ENCODE measurements around the gene AXIN2.

Gene AXIN2, protein sequence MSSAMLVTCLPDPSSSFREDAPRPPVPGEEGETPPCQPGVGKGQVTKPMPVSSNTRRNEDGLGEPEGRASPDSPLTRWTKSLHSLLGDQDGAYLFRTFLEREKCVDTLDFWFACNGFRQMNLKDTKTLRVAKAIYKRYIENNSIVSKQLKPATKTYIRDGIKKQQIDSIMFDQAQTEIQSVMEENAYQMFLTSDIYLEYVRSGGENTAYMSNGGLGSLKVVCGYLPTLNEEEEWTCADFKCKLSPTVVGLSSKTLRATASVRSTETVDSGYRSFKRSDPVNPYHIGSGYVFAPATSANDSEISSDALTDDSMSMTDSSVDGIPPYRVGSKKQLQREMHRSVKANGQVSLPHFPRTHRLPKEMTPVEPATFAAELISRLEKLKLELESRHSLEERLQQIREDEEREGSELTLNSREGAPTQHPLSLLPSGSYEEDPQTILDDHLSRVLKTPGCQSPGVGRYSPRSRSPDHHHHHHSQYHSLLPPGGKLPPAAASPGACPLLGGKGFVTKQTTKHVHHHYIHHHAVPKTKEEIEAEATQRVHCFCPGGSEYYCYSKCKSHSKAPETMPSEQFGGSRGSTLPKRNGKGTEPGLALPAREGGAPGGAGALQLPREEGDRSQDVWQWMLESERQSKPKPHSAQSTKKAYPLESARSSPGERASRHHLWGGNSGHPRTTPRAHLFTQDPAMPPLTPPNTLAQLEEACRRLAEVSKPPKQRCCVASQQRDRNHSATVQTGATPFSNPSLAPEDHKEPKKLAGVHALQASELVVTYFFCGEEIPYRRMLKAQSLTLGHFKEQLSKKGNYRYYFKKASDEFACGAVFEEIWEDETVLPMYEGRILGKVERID

DNA sequence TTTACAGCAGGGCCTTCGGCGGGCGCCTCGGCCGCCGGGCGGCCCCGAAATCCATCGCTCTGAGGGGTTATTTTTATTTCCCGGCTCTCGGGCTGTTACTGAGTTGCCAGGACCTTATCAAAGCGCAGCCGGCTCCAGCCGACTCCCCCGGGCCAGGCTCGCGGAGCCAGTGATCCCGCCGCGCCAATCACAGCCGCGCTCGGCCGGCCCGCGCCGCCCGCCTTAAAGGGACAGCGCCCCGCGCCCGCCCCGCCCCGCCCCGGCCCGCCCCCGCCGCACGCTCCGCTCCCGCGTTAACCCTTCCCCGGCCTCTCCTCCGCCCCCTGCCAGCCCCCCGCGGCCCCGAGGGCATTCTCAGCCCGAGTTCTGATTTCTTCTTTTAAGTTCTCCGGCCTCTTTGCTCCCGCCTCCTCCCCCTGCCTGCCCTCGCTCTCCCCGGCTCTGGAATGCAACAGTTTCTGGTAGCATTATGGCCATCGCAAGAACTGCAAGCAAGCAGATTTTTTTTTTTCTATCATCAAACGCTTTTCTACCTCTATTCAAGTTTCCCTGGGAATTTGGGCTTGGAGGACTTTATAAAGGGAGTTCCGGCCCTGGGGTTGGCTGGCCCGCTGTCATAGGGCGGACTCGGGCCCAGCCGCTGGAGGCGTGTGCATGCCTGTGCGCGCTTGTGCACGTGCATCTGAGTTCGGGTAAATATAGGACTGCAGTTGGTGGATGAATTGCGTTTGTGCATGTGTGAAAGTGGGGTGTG, at the start of gene AXIN2:
TSS of gene AXIN2 (minus strand) at position 197 of the 754 bp plus-strand sequence. CDS start 3,028 bp downstream, outside the sequence.
- Mint-ChIP-seq H3K27me3 (peaks cover 8 to 19% of the 10 kb centered on the region in 2 donors), H3K9me3 (no peaks in the 10 kb centered on the region), H3K36me3 (no peaks in the 10 kb centered on the region), H3K4me1 (peaks cover 10 to 47% of the 10 kb centered on the region in 2 donors), H3K27ac (peak within 1 kb of the TSS; percentile 81), H3K4me3 (peak within 1 kb of the TSS; percentile 78 to 87)
- ATAC-seq (replicated peaks) = peak; percentile 90 to 93
- peak; percentile 72 for DNase-seq

DNA sequence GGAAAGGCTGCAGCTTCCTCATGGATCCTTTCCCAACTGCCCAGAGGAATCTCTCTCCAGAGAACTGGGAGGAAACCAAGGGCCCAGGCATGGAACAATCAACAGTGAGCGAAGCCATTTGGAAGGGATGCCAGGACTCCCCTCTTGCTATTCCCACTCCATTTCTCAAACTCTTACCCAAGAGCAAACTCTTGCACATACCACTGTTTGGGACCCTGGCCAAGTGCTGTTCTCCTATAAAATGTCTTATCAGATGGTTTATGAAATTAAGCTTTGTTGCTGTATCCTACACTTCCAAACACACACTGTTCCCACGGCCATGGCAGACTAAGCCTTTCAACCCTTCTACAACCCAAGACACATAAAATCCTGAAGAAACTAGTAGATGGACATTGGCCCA, 48.3 kb upstream of the AXIN2 start:
- H3K9me3 Mint-ChIP-seq = no peaks in the 10 kb centered on the region
- peaks cover 7 to 10% of the 10 kb centered on the region in 2 donors for H3K27me3 Mint-ChIP-seq
- ATAC-seq (replicated peaks) (no peak), DNase-seq (no peak)
- H3K4me3 Mint-ChIP-seq = no peak overlapping the region
- no peaks in the 10 kb centered on the region for H3K4me1 Mint-ChIP-seq
- H3K36me3 Mint-ChIP-seq = no peaks in the 10 kb centered on the region
- no peak overlapping the region for H3K27ac Mint-ChIP-seq

DNA sequence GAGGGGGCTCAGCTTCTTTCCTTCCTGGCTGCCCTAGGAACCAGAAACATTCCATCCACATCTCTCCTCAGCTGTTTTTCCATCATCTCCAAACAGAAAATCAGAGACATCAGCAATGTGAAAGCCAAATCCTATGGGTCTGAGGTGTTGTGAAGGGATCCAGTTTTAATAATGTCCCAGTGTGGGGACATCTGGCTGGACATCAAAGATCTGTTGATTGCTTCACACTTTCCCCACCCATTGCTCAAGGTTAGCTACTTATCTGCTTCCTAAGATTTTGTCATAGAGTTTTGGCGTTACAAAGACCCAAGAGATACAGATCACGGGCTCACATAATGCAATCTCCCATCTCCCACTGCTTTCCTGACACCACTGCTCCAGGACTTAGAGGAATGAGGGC, 47.8 kb upstream of the AXIN2 start:
- H3K27me3 Mint-ChIP-seq = peaks cover 7 to 11% of the 10 kb centered on the region in 2 donors
- no peak for DNase-seq
- ATAC-seq (replicated peaks) = no peak
- no peaks in the 10 kb centered on the region for H3K36me3 Mint-ChIP-seq
- no peaks in the 10 kb centered on the region for H3K9me3 Mint-ChIP-seq
- H3K4me1 Mint-ChIP-seq = no peaks in the 10 kb centered on the region
- no peak overlapping the region for H3K27ac Mint-ChIP-seq
- H3K4me3 Mint-ChIP-seq = no peak overlapping the region

DNA sequence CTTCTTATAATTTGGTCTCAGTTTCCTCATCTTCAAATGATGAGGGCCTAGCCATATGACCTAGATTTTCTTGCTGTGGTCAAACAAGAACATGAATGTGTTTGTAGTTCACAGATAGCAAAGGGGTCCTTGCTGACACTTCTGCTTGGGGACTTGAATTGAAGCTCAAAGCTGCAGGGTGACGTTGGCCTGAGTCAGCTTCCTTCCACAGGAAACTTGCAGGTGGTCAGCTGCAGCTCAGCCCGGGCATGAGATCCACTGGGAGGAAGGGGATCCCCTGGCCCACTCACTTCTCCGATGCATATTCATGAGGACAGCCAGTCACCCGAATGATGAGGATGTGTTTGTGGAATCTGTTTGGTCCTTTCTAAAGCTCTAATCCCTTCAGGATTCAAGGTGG, 42.6 kb upstream of the AXIN2 start:
- Mint-ChIP-seq H3K27ac (no peak overlapping the region), H3K9me3 (no peaks in the 10 kb centered on the region), H3K4me3 (no peak overlapping the region), H3K4me1 (no peaks in the 10 kb centered on the region), H3K36me3 (no peaks in the 10 kb centered on the region), H3K27me3 (peaks cover 12 to 31% of the 10 kb centered on the region in 2 donors)
- ATAC-seq (replicated peaks) (no peak), DNase-seq (no peak)

DNA sequence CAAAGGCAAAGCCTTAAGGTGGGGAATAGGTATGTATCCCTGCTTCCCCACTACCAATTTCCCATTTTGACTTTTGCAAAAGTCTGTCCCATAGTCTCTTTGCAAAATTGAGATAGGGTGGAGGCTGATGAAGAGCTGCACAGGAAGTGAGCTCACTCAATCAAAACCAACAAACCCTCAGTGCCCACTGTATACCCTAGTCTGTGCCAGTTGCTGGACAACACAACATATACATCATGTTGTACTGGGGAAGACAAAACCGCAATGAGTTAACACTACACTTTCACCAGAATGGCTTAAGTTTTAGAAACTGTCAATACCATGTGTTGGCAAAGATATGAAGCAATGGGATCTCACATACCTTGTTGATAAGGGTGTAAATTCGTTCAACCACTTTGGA, 40.4 kb upstream of the AXIN2 start:
- Mint-ChIP-seq H3K4me1 (no peaks in the 10 kb centered on the region), H3K27ac (no peak overlapping the region), H3K27me3 (peaks cover 12 to 41% of the 10 kb centered on the region in 2 donors), H3K4me3 (no peak overlapping the region), H3K9me3 (no peaks in the 10 kb centered on the region), H3K36me3 (no peaks in the 10 kb centered on the region)
- ATAC-seq (replicated peaks) (no peak), DNase-seq (no peak)

DNA sequence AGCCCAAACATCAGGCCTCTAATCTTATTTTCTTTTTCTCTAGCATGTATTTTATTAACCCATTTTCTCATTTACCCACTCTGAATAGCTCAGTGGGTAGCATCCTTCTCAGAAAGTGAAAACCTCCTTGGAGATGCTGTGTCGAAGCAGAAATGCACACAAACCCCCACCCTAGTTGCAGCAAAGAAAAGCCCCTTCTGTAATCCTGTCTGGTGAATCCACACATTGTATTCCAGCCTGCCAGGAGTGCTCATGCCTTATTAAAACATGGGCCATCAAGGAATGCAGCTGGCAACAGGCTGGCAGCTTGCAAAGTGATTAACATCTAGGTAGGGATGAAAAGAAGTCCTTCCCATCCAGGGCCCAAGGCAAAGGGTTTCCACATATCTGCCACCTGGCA, 39.7 kb upstream of the AXIN2 start:
- Mint-ChIP-seq H3K4me3 (no peak overlapping the region), H3K36me3 (no peaks in the 10 kb centered on the region), H3K4me1 (no peaks in the 10 kb centered on the region), H3K27me3 (peaks cover 5 to 41% of the 10 kb centered on the region in 2 donors), H3K27ac (no peak overlapping the region), H3K9me3 (no peaks in the 10 kb centered on the region)
- no peak for ATAC-seq (replicated peaks)
- DNase-seq = no peak

DNA sequence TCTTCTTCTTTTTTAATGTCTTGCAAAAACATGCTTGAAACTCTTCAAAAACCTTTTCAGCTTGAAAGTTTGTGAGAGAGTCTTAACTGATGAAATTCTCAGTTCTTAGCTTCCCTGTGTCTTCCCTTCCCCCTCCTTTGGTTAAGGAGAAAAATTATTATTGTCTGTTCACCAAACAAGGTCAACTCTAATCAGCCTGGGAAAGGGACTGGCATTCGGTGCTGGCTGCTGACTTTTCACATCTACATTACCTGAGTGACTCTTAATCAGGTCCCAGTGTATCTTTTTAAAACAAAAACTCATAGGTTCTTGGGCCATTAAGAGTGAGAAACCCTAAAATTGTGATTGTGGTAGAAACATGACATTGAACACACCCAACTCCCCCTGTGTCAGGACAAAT, 39.1 kb upstream of the AXIN2 start:
- H3K4me3 Mint-ChIP-seq = no peak overlapping the region
- H3K4me1 Mint-ChIP-seq = no peaks in the 10 kb centered on the region
- H3K9me3 Mint-ChIP-seq = no peaks in the 10 kb centered on the region

DNA sequence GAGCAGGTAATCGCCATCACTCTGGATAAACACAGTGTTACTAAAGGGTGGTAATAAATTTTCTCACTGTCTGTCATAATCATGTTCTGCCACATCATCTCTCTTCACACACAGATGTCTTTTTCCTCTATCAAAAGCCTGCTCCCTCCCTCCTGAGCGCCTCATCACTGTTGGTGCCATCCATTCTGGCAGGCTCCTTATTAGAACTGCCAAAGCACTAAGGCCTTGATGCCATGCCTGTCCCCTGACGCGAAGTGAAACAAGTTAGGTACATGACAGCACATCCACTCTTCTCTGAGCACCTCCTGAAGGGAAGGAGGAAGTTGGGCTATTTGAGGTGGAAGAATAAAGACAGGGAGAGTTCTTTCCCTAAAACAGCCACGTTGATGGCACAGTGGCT, 38.2 kb upstream of the AXIN2 start:
- ATAC-seq (replicated peaks) = no peak
- no peak for DNase-seq
- no peak overlapping the region for H3K4me3 Mint-ChIP-seq

More for the DNA sequence above, 39.1 kb upstream of the AXIN2 start:
- H3K36me3 Mint-ChIP-seq = no peaks in the 10 kb centered on the region
- ATAC-seq (replicated peaks) (no peak), DNase-seq (no peak)
- H3K27ac Mint-ChIP-seq = no peak overlapping the region
- peaks cover 5 to 39% of the 10 kb centered on the region in 2 donors for H3K27me3 Mint-ChIP-seq

DNA sequence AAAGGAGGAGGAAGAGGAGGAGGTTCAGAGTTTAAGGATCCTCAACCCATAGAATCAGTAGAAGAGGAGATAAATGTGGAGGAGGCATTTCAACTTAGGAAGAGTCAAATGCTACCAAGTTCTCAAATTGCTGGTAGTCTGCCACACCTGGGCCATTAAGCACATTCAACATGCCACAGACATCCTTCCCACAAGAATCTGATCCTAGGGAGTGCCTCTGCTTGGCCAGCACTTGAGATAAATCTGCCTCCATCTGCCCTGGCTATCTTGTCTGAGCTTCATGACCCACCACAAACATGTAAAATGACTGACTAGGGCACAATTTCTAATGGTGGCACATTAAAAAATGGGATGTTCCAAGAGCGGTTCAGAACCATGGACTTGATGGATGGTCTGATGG, 37.3 kb upstream of the AXIN2 start:
- Mint-ChIP-seq H3K9me3 (no peaks in the 10 kb centered on the region), H3K4me3 (no peak overlapping the region), H3K27me3 (peaks cover 15 to 36% of the 10 kb centered on the region in 2 donors), H3K27ac (no peak overlapping the region), H3K36me3 (no peaks in the 10 kb centered on the region), H3K4me1 (peaks cover 6 to 11% of the 10 kb centered on the region in 2 donors)
- ATAC-seq (replicated peaks) (no peak), DNase-seq (no peak)

More for the DNA sequence above, 38.2 kb upstream of the AXIN2 start:
- H3K36me3 Mint-ChIP-seq = no peaks in the 10 kb centered on the region
- H3K27ac Mint-ChIP-seq = no peak overlapping the region
- H3K27me3 Mint-ChIP-seq = peaks cover 6 to 30% of the 10 kb centered on the region in 2 donors
- peaks cover 0 to 2% of the 10 kb centered on the region in 2 donors for H3K4me1 Mint-ChIP-seq
- H3K9me3 Mint-ChIP-seq = no peaks in the 10 kb centered on the region

DNA sequence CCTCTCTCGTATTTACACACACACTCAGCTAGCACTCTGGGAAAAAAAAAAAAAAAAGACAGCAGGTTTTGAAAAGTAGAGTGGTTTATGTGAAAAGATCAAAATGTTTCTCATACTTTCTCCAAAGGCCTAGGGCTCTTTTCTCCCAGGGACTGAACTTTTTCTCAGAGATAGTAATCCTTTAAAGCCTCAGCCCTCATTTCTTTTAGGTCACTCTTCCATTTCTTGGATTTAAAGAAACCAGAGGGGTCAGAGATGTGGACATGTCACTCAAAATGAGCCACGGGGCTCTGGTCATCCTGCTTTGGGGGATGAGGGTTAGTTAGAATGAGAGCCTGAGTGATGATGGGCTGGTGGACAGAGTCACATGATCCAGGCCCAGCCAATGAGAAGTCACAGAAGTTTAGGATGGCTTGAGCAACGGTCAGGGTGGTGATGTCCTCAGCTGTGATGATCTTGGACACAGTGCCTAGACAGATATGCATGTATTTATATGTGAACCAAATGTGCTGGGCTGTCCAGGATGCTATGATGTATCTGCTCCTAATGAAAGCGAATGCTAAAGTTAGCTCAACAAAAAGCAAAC, 33.7 kb upstream of the AXIN2 start:
- ATAC-seq (replicated peaks) (no peak), DNase-seq (no peak)
- Mint-ChIP-seq H3K4me1 (peaks cover 9 to 21% of the 10 kb centered on the region in 2 donors), H3K36me3 (no peaks in the 10 kb centered on the region), H3K27ac (no peak overlapping the region), H3K27me3 (peaks cover 22 to 36% of the 10 kb centered on the region in 2 donors), H3K9me3 (no peaks in the 10 kb centered on the region), H3K4me3 (no peak overlapping the region)

DNA sequence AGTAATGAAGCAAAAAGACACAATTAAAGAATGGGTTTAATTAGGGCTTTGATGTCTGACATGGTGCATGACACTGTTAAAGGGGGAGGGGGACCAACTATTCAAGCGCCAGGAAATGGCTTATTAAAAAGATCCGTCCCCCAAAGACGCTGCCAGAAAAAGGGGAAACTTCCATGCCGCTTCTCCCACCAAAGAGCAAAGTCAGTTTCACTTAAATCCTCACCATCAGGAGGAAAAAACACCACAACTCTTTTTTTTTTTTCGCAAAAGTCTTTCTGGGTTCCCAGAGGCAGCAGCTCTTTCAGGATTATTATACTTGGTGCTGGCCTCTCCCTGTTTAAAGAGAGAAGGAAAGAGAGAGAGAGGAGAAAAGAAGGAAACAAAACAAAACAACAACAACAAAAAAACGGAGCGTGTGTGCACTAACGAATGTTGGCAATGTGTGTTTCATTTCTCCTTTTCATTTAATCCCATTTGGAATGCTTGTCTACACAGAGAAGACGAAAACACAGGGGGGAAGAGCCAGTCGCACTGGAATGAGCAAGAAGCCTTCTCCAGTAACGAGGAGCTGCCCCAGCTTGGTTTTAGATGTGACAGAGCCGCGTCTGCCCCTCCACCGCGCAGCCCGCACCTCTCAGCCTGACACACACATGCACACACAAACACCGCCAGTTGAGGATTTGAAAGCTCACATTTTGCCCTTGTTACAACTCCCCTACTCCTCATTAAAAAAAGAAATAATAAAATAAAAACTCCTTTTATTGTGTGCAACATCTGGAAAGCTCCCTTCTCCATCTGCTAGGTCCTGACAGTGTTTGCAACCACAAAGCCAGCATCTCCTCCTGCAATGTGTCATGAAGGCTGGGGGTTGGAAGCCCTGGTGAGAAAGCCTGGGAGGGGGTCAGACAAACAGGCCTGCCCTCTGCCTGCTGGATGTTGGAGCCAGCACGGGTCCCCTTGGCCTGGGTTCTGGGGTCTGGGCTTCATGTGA, 32.7 kb upstream of the AXIN2 start:
- H3K27me3 Mint-ChIP-seq = peaks cover 23 to 28% of the 10 kb centered on the region in 2 donors
- peak overlapping the region; percentile 7 for H3K27ac Mint-ChIP-seq
- no peaks in the 10 kb centered on the region for H3K36me3 Mint-ChIP-seq
- ATAC-seq (replicated peaks) (no peak), DNase-seq (no peak)
- peaks cover 9 to 21% of the 10 kb centered on the region in 2 donors for H3K4me1 Mint-ChIP-seq
- H3K4me3 Mint-ChIP-seq = peak overlapping the region; percentile 10 to 49
- no peaks in the 10 kb centered on the region for H3K9me3 Mint-ChIP-seq

DNA sequence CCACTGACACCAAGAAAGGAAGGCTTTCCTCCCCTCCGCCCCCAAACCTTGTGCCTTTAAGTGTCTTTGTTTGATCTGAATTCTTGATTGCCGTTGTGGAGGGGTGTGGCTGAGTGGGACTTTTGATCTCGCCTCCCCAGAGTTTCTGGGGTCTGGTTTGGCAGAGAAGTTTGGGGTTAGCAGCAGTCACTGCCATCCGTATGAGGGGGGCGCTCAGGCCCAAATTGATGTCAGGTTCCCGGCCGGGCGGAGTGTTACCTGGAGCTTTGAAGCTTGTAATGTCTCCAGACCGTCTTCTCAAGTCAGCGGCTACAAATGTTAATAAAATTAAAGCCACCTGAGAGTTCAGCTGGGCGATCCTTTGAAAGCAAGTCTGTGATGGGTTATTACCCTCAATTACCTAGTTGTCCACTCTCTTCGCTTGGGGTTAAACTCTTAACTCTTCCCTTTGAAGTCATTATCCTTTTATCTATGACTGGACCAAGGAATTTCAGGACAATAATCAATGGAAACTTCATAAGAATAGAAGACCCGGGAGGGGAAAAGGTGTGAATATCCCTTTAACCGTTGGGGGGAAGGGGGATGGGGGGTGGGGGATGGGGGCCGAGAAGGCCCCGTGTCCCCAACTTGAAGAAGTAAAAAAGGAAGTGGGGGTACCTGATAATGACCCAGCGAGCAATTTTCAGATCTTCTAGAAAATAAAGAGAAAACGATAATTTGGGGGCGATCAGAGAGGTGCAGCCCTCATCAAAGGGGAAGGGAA, 31.8 kb upstream of the AXIN2 start:
- H3K9me3 Mint-ChIP-seq = no peaks in the 10 kb centered on the region
- peaks cover 9 to 21% of the 10 kb centered on the region in 2 donors for H3K4me1 Mint-ChIP-seq
- H3K36me3 Mint-ChIP-seq = no peaks in the 10 kb centered on the region
- DNase-seq = no peak
- H3K4me3 Mint-ChIP-seq = peak overlapping the region in 1 of 2 donors; percentile 49
- peaks cover 20 to 29% of the 10 kb centered on the region in 2 donors for H3K27me3 Mint-ChIP-seq
- no peak overlapping the region for H3K27ac Mint-ChIP-seq
- no peak for ATAC-seq (replicated peaks)

All from stimulated activated naive B cell treated with anti-CD40 and anti-IgM and Interleukin-4, amounts not matched to agents 10 μg/mL and 1 μg/mL and 100 μg/mL, for 72 hours (primary cell).